HG03103 (cell line): Measurements from ENCODE around the gene PLSCR1.
A peak's percentile ranks its signal among the peaks of the same experiment; 100 is the strongest.
"Not testable (repeated sequence)": the region's sequence is repeated elsewhere in the genome, so short reads cannot be mapped to it uniquely, and the experiment has no call there.

Experiments
- ATAC-seq: cut with Tn5 transposase; IDR thresholded peaks from one replicate; pipeline ENCODE4 v1.9.1; 2021; ENCODE audit warnings: low read depth; ENCODE audit not compliant: unreplicated experiment

Gene PLSCR1

GRCh38 chr3:146550743-146551510 lies 6.5 kb upstream of the PLSCR1 start:
- peak; percentile 91 for ATAC-seq

- ATAC-seq: no peak
Observed at GRCh38 chr3:146550070-146550615, 5.7 kb upstream of the PLSCR1 start.

- no peak for ATAC-seq
Observed at GRCh38 chr3:146547235-146547835, 2.9 kb upstream of the PLSCR1 start.

- ATAC-seq: no peak
Observed at GRCh38 chr3:146546366-146546965, 2.1 kb upstream of the PLSCR1 start.

- ATAC-seq: no peak
Observed at GRCh38 chr3:146544929-146545528, 622 bp upstream of the PLSCR1 start.

GRCh38 chr3:146543461-146544001 lies 876 bp downstream of the PLSCR1 start:
- peak; percentile 6 for ATAC-seq

GRCh38 chr3:146542978-146543377 lies 1.4 kb downstream of the PLSCR1 start:
- ATAC-seq: no peak

GRCh38 chr3:146542179-146542578 lies 2.2 kb downstream of the PLSCR1 start:
- ATAC-seq: no peak

GRCh38 chr3:146540978-146541377 lies 3.4 kb downstream of the PLSCR1 start:
- no peak for ATAC-seq

GRCh38 chr3:146540236-146540635 lies 4.2 kb downstream of the PLSCR1 start:
- ATAC-seq: no peak

GRCh38 chr3:146539315-146539714 lies 5.1 kb downstream of the PLSCR1 start:
- ATAC-seq: no peak

- ATAC-seq: no peak
Observed at GRCh38 chr3:146537603-146538002, 6.8 kb downstream of the PLSCR1 start.

- ATAC-seq: no peak
Observed at GRCh38 chr3:146536681-146537080, 7.7 kb downstream of the PLSCR1 start.

- no peak for ATAC-seq
Observed at GRCh38 chr3:146532406-146532805, 12.0 kb downstream of the PLSCR1 start.

- ATAC-seq: no peak
Observed at GRCh38 chr3:146530609-146531008, 13.8 kb downstream of the PLSCR1 start.

- ATAC-seq: no peak
Observed at GRCh38 chr3:146529021-146529420, 15.4 kb downstream of the PLSCR1 start.

GRCh38 chr3:146524961-146525360 lies 19.4 kb downstream of the PLSCR1 start:
- no peak for ATAC-seq

- no peak for ATAC-seq
Observed at GRCh38 chr3:146523531-146523930, 20.9 kb downstream of the PLSCR1 start.

GRCh38 chr3:146522174-146523158 lies 21.9 kb downstream of the PLSCR1 start:
- not testable (repeated sequence) for ATAC-seq

- no peak for ATAC-seq
Observed at GRCh38 chr3:146521394-146521793, 23.0 kb downstream of the PLSCR1 start.
